Measurements from ENCODE around the gene TELO2.

The TELO2 gene

DNA sequence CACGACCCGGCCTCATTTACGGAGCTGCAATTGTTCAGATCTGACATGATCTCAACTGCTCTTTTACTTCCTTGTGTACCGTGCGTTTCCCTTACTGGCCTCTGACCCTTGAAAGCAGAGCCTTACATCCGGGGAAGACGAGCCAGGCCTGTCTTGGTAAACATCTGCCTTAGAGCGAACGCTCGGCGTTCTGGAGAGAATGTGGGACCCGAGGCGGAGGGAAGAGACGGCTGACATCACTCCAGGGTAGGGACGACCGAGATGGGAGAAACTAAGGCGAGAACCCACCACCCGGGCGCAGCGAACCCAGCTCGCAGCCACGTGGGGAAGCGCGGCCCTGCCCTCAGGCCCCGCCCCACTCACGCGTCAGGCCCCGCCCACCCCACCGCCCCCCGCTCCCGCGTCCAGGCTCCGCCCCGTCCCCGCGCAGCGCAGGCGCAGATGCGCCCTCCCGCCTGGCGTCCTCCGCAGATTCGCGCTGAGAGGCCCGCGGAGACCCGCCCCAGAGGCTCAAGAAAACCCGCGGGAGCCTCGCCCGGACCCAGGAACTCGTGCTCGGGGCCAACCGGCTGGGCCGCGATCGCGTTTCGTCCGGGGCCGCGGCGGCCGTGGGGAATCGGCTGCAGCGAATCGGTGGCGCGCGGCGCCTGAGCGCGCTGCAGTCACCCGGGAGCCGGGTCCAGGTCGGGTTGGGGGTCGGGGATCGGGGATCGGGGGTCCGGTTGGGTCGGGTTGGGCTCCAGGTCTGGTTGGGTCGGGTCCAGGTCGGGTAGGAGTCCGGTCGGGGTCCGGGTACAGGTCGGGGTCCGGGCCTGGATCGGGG is at the start of gene TELO2:
Gene TELO2 (plus strand): TSS at position 438 of the 823 bp plus-strand sequence. CDS start 922 bp downstream, outside the sequence.
- peak; percentile 72 to 87 for DNase-seq (ENCODE audit: low read depth in 2 of 2)

DNA sequence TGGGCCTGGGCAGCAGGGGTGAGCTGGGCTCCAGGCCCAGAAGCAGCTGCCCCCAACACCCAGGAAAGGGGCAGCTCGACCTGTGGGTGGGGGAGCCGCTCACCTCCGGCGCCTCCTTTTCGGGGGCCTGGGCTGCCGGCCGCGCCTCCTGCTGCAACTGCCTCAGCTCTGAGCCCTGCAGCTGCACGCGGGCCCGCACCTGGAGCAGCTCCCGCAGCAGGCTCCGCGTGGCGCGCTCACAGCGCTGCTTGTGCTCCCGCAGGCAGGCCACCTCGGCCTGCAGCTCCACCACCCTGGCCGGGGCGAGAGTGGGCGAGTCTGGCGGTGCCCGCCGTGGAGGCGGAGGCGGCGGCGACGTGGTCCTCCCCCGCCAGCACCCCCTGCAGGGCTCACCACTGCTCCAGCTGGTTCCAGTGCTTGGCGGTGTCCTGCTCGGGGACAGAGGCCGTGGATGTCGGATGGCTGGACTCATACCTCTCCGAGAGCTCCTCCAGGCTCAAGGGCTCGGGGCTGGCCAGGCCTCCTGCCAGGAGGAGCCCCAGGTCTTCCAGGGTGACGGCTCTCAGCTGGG is 49.7 kb upstream of the TELO2 start:
- DNase-seq (ENCODE audit: low read depth in 2 of 2), result no peak

DNA sequence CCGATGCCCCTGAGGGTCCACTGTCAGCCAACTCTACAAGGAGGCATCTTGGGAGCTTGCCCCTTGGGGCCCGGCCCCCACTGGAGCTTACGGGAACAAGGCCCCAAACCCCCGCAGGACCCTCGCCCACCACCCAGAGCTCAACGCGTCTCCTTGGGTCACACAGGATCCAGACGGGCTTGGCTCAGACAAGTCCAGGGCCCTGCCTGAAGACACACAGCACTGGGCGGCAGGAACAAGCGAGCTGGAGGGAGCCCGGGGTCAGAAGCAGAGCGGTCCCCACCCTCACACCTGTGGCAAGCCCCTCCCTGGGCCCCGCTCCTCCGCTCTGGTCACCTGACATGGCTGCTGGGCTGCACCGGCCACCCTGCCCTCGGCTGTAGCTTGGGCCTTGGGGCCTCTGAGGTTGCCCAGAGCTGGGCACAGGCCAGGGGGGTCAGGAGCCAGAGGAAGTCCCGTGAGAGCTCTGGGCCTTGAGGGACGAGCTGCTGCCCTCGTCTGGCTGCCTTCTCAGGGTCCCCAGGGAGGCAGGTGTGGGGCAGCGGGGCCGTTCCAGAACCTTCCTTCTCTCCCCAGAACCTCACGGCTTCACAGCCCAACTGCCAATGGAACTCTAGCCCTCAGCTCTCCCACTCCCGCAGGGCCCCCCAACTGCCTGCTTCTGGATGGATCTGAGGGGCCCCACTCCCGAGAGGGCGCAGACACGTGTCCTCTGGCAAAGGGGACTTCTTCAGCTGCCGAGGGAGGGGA is 49.0 kb upstream of the TELO2 start, which contains the start of gene CCDC154:
Gene CCDC154 (minus strand): TSS at position 577 of the 750 bp plus-strand sequence. CDS start 234 bp downstream, at position 343.
- DNase-seq (ENCODE audit: low read depth in 2 of 2), result no peak

DNA sequence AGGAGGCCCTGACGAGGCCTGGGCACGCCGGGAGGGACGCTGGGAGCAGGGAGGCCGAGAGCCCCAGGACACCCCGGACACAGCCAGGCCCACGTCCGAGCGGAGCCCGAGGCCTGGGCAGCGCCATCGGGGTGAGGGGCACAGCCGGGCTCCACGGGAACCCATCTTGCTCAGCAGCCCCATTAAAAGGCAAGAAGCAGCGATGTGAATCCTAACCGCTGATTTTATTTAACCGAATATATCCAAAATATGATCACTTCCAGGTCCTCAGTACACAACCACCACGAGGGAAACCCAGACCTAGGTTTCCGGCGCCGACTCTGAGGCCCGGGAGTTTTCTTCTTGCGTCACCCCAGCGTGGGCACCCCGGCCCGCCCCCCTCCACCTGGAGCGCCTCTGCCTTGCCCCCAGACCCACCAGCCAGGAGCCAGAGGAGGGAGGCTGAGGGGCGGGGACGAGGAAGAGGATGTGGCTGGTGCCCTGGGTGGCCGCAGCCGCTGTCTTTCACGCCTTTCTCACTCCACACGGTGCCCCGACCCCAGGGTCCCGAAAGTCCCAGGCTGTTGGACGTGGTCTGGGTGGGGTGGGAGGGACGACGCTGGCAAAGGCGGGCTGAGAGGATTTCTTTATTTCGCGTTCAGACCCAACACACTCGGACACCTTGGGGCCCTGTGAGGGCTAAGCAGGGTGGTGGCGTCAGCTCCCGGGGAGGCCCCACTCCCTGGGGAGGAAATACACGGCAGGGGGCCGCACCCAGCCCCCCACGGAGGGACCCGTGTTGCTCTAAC is 48.2 kb upstream of the TELO2 start:
- no peak for DNase-seq (ENCODE audit: low read depth in 2 of 2)

DNA sequence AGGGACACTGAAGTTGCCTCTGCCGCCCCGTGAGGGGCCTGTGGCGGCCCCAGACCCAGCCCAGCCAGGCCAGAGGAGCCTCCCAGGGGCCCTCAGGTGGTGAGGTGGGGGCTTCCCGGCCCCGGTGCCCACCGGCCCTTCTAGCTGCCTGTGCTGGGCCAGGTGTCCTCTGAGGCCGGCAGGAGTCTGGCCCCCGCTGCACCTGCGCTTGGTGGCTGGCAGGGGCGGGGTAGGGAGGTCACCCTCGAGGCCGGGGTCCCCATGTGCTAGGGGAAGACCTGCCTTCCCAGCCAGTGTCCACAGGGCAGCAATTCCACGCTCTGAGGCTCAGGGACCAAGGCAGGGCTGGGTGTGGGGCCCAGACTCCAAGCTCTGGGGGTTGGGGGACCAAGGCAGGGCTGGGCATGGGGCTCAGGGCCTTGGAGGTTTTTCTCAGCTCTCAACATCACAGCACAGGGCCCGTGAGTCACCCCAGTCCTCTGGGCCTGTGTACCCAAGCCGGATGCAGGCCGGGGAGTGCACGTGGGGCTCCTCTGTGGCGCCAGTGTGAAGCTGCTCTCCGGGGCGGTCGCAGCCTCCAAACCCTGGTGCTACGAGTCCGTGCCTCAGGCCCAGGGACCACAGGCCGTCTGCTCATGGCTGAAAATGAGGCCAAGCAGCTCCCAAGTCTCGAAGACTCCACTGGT is 47.5 kb upstream of the TELO2 start:
- no peak for DNase-seq (ENCODE audit: low read depth in 2 of 2)

DNA sequence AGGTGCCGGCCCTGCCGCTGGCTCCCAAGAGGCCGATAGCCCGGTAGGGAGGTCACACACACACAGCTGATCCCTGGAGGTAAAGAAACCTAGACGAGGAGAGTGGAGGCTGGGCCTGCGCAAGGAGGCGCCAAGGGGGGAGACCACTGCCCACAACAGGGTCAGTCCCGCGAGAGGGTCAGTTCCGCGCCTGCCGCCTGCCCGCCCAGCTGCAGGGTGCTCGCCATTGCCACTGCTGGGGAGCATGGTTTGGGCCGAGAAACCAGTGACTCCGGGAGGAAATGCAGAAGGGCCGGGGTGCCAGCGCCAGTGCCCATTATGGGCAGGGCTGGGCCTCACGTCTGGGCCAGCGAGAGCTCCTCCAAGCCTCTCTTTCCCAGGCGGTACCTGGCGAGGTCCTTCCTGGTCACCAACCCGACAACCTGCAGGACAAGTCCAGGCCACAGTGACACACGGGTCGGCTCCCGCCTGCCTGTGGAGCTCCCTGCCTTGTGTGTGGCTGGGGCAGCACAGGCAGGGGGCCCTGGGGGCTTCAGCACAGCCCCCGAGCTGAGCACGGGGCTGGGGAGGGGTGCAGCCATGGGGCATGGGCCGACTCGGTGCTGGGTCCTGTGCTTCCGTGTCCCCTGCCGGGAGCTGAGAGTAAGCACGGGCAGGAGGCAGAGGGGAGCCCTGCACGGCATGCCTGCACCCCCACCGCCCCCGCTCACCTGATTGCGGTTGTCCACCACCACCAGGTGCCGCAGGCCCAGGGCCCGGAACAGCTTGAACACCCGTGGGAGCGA is 46.7 kb upstream of the TELO2 start:
- DNase-seq (ENCODE audit: low read depth in 2 of 2), result no peak

DNA sequence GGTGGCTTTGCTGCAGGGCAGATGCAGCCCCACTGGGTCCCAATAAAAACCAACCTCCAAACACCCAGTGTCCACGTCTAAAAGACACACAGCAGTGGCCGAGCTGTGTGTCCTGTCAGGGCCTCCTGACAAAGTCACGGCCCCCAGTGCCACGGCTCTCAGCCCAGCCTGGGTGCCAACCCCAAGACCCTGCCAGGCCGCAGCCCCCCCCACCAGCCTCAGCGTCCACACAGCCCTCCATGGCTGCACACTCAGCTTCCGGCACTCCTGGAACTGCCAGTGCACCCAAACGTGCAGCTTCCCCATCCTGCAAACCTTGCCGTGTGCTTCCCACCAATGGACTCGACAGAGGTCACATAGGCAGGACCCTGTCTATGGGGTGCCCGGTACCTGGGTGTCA is 45.2 kb upstream of the TELO2 start:
- no peak for DNase-seq (ENCODE audit: low read depth in 2 of 2)

DNA sequence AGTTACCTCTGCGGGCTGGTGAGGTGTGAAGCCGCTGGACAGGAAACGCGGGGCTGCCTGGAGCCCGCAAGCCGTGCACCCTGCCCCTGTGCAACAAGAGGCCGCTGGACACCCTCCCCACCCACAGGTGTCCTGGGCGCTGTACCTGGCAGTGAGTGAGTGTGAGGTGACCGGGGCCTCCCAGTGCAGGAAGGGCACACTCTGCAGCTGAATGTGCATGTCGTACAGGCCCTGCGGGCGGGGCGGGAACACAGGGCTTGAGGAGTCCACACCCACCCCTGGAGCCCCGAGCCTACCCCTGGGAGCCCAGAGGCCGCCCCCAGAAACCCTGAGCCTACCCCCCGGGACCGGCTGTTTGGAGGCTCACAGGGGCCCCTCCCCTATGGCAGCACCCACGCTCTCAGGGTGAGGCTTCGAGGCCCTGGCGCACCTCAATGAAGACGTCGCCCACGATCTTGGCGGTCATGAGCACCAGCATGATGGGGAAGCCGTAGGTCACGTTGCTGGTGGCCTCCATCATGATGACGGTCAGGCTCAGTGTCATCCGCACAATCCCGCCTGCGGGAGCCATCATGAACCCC is 44.5 kb upstream of the TELO2 start:
- no peak for DNase-seq (ENCODE audit: low read depth in 2 of 2)

DNA sequence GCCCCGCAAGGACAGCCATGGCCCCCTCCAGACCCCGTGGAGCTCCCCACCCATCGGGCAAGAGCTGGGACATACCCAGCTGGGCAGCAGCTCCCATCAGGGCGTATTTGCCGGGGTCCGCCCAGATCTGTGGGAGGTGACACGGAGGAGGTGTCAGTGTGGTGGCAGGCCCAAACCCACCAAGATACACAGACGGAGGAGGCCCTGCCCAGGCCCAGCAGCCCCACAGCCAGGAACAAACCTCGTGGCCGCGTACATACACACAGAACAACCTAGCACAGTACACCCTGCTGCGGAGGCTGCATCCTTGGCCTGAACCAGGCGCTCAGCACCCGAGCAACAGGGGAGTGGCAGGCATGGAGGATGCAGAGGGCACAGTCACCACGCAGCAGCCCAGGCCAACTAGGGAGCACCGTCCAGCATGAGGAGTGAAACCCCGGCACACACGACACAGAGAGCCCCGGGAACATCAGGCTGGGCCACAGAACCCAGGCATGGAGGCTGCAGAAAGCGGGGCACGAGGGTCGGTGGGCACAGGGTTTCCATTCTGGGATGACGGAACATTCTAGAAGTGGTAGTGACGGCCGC is 43.9 kb upstream of the TELO2 start:
- DNase-seq (ENCODE audit: low read depth in 2 of 2), result no peak

DNA sequence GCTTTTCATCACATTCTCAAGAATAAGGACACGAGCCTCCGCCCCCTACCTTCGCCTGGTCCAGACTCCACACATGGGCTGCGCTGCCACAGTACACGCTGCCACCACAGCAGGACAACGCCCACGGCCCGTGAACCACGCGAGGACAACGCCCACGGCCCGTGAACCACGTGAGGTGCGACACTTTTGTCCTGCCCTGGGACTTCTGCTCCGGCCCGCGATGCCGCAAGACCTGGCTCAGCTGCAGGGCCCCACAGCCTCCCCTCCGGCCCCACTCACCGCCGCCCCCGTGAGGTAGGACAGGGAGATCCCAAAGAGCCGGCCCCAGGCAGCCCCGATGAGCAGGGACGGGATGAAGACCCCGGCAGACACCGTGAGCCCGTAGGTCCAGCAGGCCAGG is 42.9 kb upstream of the TELO2 start:
- DNase-seq (ENCODE audit: low read depth in 2 of 2), result no peak

DNA sequence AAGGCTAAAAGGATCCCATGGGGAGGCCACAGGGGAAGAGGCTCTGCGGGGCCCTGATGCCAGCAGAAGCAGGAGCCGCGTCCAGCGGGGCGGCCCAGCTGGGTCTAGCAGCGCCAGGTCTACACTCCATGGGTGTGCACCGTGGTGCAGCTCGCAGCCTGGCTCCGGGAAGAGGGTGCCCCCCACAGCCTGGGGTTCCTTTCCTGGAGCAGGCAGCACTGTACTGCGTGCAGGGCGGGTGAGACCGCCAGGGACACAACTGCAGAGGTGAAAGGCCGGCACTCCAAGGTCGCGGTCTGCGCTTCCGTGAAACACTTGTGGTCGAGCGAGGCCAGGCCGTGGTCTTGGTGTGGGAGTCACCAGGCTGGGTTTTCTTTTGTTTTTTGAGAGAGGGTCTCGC is 42.3 kb upstream of the TELO2 start:
- DNase-seq (ENCODE audit: low read depth in 2 of 2), result no peak

DNA sequence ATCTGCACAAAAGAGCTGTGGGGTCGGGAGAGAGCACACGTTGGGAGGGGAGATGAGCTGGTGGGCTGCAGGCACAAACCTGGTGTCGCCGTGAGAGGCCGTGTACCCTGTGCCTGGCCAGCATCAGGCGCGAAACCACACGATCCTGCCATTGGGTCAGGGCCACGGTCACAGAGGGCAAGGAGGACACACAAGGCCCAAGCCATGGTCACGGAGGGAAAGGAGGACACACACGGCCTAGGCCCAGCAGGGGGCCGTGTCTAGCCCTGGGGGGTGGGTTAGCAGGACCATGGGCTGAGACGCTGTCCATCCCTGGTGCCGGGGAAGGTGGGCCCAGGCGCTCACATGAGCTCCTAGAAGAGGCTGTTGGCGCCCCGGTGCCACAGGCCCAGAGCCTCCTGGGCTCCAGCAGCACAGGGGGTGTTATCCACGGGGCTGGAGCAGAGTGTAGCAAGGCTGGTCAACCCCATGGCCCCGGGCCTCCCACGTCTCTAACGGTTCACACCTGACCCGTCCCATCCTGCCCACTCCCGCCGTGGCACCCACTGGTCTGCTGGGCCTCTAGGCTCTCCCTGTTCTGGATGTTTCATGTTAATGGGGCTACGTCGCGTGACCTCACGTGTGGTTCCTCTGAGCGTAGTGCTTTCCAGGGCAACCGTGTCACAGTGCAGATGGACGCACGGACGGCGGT is 41.3 kb upstream of the TELO2 start:
- no peak for DNase-seq (ENCODE audit: low read depth in 2 of 2)

DNA sequence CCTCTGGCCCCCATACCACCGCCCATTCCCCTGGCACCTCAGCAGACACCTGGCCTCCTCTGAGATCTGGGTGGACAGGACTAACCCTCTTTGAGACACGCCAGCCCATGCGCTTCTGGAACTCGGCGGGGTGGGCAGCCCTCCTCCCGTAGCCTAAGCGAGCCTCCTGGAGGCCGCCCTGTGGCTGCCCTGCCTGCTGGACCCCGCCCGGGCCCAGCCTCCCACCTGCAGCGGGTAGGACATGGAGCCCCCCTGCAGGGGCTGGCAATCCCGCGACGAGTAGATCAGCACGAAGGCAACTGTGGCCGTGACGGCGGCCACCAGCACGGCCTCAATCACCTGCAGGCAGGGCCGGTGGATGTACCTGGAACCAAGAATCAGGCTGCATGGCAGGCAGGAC is 40.6 kb upstream of the TELO2 start:
- no peak for DNase-seq (ENCODE audit: low read depth in 2 of 2)

DNA sequence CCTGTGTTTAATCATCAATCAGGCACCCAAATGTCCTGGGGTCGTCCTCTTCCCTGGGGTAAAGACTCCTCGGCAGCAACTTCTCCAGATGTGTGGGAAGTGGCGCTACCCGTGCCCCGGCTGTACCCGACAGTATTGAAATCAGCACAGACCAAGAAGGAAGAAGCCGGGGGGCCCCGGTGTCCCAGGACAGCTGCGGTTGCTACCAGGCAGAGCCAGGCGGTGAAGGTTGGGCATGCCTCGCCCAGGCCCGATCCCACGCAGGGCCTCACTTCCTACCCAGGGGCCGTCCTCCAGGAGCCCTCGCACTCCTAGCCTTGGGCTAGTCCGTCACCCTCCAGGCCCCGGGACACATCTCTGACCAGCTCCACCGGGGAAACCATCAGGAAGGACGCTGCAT is 39.8 kb upstream of the TELO2 start:
- DNase-seq (ENCODE audit: low read depth in 2 of 2), result no peak

DNA sequence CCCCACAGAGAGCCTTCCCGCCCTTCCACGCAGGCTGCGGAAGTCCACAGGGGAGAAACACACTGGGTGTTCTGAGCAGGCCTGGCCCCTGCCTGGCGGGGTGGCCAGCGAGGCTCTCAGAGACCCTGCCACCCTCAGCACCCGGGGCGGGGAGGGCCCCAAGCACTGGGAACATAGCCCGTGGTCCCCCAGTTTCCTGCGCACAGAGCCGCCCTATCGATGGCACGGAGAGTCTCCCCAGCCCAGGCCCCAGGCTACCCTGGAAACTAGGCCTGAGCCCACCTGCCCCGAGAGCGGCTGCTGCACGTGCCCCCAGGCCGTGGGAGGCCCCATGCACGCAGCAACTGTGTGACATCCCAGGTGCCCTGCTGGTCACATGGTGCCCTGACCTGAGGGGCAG is 38.6 kb upstream of the TELO2 start:
- no peak for DNase-seq (ENCODE audit: low read depth in 2 of 2)

DNA sequence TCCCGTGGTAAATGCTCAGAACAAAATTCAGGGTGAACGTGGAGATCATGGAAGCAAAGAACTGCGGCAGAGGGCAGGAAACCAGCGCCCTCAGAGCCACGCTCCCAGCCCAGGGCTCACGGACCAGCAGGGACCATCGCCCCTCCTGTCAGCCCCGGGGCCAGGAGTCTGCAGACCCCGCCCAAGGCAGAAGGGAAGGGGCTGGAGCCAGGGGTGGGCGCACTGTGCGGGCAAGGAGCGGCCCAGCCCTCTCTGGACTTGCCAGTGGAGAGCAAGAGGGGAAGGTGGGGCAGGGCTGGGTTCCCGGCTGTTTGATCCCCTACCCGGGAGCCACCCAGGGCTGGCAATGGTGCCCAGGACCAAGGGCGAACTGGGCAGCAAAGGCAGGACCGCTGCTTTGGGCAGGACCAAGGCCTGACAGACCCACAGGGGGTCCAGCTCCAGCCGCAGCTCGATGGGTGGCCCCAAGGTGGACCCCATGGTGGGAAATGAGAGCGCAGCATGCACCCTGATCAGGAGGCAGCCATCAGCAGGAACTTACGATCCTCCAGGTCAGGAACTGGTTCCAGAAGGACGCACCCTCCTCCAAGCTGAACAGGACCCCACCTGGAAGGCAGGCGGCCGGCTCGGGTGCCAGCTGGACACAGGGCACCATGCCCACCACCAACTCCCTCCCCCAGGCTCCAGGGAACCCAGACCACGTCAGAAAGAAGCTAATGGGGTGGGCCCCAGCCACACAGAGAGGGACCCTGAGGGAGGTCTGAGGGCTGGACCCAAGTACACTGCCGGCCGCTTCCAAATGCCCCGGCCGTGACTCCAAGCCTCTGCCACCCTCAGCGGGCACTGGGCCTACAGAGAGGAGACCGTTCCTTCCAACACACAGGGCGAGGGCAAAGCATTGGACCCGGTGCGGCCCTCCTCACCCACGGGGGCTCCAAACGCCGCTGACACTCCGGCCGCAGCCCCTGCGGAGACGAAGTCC is 37.7 kb upstream of the TELO2 start:
- DNase-seq (ENCODE audit: low read depth in 2 of 2), result no peak

DNA sequence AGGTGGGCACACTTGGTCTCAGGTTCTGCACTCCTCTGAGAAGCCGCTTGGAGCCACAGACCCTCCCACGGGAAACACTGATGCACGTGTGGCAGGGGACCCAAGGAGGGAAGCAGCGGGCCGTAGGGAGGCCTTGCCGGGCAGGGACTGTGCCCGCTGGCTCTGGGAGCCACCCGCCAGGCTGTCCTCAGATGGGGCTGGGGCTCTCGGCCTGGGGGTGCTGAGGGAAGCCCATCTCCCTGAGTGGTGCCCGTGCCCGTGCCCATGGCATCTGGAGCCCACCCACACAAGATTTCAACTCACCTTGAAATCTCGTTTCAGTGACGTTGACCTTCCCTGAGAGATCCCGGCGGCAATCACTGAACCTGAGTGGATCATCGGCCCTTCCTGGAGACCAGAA is 36.2 kb upstream of the TELO2 start:
- no peak for DNase-seq (ENCODE audit: low read depth in 2 of 2)
